HG03103 (cell line): ENCODE results near the gene ZNF598.

Experiments used
- ATAC-seq: cut with Tn5 transposase; IDR thresholded peaks from one replicate; pipeline ENCODE4 v1.9.1; 2021; ENCODE audit warnings: low read depth; ENCODE audit not compliant: unreplicated experiment

The ZNF598 gene

DNA sequence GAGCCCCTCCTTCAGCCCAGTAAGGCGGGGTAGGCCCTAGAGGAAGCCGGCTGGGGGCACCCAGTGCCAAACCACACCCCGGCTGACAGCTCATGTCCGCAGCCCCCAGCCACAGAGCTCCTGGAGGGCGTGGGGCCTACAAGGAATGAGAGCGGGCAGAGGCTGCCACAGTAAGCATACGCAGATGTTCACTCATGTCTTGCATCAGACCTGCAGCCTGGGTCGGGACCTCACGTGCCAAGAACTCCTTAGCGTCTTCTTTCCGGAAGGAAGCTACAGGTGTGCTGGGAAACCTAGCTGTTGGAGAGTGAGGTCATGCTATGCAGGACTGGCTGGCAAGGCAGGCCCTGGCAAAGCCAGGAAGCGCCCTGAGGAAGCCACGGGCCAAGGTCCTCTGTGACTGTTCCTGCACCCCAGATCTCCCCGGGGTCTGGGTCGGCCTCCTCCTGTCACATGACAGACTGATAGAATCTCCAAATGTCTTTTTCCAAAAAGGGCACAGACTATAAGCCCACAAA is 1.6 kb downstream of the ZNF598 start:
- ATAC-seq = no peak

DNA sequence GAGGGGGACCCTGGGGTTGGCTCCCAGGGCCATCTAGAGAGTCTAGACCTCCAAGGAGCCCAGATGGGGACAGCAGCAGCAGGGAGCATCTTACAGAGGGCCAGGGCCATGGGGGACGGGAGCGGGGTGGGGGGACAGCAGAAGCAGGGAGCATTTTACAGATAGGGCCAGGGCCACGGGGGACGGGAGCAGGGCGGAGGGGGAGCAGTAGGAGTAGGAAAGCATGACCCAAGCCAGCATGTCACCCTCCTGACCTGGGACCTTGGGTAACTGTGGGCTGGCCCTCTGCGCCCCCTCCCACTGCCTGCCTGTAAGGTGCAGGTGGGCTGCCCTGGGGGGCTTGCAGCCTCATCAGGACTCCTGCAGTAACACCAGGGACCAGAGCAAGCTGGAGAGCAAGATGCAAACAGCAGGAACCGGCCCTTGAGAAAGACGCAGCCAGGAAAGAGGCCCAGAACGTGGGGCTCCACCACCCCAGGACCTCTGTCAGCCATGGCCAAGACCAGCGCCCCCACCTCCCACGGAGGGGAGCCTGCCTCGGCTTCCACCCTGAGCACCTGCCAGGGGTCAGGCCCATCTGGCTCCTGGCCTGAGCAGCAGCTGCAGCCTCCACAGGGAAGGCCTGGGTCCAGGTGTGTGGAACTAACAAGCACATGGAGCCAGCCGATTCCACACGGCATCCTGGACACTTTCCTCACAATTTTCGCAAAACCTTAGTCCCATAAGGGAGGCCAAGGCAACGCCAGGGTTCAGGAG is 2.4 kb downstream of the ZNF598 start:
- ATAC-seq = no peak

DNA sequence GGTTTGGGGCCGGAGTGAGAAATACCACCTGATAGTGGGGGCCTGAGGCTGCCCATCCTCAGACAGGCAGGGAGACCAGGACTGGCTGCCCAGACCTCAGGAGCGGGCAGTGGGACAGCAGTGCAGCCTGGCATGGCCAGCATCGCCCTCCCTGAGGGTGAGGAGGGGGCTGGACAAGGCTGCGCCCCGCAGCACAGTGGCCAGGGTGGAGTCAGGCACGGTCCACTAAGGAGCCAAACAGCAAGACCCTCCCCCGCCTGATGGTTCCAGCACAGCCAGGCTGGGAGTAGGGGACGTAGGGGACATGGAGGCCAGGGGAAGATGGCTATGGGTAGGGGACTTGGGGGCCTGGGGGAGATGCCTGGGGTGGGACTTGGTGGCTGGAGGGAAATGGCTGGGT is 3.3 kb downstream of the ZNF598 start:
- ATAC-seq = no peak

DNA sequence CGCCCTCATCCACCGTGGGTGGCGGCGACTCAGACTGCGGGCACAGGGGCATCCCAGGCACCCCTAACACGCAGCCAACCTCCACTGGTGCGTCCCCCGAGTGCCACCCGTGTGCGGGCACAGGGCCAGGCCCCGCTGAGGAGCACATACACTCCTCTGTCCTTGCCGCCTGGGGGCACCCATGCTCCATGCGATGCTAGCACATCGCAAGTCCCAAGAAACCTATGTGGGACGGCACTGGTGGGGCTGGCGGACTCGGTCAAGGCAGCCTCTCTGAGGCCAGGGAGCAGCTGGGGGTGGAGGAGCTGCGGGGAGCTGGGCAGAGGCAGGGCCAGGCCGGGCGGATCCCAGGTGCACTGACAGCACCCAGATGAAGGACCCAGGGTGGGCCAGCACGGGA is 4.0 kb downstream of the ZNF598 start:
- no peak for ATAC-seq

DNA sequence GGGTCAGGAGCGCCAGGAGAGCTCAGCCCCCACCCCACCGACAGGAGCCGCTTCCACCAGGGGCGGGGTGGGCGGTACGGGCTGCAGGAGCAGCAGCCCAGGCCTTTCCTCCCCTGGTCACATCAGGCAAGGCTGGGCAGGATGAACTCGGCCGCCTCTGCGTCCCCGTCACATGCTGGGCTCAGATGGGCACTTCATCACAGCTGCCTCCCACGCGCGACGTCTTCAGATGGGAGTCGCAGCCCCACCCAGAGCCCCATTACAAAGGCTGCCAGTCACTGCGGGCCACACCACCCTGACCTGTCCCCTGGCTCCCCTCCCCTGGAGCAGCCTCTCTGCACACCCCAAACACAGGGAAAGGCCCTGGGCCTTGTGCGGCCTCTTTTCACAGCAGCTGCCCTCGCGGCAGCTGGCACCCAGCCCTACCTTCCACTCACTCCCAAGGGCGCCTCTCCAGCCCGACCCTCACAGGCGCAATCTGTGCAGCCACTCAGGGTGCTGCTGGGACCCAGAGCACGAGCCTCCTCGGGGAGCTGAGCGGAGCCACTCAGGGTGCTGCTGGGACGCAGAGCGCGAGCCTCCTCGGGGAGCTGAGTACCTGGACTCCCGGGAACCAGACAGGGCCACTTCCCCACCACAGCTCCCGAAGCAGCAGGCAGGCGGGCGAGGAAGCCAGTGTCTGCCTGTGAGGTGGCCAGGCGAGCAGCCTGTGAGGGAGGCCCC is 4.7 kb downstream of the ZNF598 start:
- ATAC-seq = no peak

DNA sequence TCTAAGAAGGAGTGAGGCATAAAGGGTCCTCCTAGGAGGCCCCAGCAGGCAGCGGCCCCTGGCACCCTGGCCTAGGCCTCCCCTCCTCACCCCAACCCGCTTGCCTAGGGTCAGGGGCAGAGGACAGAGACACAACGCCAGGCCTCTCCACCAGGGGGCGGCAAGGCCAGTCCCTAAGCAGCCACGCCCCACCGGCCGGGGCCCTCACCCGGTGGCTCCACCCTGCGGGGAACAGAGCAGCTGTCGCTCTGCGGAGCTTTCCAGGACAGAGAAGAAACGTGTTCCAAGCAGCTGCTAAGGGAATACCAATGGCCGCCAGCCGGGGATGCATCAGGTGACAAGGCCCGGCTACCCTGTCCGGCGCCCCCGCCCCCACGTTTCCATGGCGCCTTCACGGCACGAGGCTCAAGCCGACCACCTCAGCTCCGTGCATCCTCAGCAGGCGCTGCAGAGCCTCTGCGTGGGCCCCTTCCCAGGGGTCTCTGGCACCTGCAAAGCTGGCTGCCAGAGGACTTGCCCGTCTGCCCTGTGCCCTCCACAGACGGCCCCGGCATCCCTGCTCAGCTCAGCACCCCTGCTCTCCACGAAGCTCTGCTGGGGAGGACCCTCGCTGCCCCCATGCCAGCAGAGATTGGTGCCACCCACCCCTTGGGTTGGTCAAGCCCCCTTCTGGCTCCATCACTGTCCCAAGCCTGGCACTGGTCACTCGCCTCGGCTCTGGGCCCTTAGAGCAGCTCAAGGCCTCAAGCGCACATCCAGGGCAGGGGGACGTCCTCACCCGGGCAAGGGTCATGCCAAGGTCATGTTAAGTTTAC is 5.6 kb downstream of the ZNF598 start:
- ATAC-seq = peak; percentile 56

DNA sequence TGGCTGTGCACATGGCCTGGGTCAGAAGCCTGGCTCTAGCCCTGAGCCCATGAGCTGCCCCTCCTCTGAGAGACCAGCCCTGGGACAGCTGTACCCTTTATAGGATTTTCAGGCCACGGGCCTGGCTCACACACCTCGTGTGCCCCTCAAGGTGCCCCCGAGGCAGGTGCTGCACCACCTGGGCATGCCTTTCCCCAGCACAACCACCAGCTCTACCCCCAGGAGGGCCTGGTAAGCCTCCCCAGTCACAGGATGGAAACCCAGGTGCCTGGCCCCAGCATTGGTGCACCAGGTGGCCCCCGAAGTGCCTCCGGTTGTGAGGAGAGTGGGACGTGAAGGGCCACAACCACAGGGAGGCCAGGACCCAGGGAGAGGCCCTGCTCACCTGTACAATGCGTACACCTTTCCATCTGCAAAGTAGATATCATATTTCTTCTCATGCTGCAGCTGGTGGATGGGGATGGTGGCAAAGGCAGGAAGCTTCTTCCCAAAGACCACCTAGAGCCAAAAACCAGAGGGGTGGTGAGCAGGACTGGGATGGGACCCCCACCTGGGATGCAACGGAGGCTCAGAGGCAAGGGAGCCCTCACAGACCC is 6.3 kb downstream of the ZNF598 start:
- ATAC-seq = no peak

DNA sequence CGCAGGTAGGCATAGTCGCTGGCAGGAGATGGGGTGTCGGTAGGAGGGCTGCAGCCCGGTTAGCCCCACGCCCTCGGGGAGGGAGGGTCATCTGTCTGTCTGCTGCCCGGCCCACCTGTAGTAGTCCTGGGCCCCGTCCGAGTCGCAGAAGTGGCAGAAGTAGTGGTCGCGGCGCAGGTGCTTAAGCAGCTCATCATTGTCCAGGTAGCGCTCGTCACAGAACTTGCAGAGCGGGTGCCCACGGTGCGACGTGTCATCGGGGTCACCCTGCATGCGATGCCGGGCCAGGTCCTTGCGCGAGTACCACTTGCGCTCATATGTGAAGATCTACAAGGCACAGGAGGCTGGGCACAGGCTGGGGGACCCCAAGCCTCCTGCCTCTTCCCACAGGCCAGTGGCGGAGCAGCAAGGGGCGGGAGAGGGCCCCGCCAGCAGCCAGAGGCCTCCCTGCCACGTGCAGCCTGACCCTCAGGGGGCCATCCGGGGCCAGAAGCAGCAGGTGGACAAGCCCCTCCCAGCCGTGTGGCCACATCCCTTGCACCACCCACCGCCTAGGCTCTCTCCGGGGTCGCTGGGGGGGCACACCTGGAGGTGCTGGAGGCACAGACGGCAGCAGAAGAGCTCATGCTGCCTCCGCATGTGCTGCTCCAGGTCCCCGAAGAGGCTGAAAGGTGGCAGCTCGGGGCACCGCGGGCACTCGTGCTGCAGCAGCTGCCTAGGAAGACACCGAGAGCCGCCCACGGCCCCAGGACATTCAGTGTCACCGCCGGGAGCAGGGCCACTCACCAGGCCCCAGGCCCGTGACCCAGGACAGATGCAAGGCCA is 7.0 kb downstream of the ZNF598 start:
- no peak for ATAC-seq

DNA sequence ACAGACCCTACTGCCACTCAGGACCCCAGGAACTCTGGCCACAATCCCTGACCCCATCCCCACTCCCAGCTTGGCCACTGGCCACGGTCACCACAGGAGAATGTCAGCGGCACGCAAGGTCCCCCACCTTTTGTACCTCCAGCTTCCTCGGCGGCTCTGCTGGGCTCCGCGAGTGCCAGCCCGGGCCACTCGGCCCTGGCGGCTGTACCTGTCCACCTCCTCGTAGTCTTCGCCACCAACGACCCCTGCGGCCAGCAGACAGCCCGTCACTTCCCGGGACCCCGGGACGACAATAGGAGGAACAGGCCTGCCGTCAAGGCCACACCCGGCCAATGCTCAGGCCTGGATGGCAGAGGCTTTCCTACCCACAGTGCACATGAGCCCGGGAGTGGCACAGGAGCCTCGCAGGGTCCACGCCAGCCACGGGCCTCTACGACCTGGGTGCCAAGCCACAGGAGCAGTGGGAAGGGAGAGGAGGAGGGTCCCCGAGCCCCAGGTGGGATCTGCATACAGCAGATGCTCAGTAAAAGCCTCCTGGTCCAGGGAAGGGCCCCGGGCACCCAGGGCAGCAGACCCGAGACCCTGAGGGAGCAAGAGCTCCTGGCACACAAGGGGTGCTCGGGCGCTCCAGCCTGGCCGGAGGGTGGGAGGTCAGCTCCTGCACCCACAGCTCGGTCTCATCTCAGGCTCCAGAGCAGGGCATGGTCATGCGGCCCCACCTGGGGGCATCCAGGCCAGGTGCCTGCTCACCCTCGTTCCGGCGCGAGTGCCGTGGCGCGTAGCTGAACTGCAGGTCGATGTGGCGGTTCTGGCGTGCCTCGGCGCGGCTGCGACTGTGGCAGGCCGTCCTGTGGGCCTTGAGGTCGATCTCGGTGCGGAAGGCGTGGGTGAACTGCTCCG is 7.9 kb downstream of the ZNF598 start:
- no peak for ATAC-seq

DNA sequence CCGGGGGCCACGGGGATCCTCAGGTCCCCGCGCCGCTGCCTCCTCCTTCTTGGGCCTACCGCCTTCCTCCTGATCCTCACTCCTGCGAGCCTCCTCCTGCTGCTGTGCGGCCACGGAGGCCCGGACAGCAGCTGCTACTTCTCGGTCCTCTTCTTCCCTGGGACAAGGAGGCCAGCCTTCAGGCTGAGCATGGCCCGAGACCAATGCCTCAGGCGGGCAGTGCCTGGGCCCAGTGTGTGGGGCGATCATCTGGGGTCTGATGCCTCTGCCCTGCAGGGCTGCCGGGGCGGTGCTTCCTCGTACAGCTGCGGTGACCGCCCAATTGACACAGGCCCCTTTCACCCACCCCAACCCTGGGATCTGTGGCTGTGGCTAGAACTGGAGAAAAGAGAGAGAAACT is 8.6 kb downstream of the ZNF598 start:
- ATAC-seq = no peak

DNA sequence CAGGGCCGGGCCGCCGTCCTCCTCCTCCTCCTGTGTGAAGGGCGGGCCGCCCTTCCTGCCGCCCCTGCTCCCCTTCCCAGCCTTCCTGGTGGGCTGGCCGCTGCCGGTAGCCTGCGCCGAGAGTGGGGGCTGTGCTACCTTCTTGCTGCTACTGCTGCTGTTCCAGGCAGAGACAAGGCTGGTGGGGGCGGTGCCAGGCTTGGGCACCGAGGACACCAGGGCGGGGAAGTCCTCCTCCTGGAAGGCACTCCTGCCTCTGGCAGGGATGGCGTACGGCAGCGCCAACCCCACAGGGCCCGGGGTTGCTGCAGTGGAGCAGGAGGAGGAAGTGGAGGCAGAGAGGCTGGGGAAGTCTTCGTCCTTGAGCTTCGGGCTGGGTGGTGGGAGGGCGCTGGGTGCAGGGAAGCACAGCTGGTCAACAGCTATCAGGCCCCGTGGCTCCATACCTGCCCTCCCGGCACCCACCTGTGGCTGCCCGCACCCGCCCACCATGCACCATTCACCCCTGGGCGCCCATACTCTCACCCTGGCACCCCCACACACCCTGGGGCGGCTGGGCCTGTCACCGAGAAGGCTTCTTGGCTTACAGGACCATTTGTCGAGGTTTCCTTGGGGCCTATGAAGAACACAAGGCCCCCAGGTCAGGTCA is 9.6 kb downstream of the ZNF598 start:
- no peak for ATAC-seq

DNA sequence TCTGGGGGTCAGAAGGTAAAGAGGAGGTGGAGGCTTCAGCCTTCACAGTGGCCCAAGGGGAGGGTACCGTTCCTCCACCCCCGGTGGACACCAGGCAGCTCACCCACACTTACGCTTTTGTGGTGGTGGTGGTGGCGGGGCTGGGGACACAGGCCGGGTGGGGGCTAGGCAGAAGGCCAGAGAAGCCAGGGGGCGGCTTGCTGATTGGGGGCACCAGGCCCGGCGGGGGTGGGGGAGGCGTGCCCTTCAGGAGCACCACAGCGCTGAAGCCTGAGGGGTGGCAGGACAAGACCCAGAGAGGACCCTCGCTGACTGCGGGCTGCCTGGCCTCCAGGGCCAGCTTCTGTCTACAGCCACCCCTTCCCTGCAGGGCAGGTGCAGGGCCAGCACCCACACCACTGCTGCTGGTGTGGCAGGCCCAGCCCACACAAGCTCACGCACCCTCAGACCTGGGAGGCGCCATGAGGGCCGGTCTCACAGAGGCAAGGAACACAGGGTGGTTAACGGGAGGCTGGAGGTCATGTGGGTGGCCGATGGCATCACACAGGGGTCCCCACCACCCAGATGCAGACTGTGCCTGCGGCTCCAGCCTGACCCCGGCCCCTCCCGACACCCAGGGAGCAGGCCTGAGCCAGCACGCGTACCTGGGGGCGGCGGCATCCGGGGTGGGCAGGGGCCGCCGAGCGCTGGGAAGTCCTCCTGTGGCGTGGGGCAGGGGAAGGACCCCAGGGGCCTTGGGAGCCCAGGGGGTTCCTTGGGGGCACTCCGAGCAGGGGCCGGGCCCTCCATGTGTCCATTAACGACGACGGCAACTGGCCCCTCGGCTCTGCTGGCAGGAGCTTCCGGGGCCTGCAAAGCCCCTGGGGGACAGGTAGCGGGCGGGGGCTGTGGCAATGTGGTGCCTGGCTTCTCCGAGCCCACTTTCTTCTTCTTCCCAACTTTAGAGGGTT is 10.5 kb downstream of the ZNF598 start:
- no peak for ATAC-seq

DNA sequence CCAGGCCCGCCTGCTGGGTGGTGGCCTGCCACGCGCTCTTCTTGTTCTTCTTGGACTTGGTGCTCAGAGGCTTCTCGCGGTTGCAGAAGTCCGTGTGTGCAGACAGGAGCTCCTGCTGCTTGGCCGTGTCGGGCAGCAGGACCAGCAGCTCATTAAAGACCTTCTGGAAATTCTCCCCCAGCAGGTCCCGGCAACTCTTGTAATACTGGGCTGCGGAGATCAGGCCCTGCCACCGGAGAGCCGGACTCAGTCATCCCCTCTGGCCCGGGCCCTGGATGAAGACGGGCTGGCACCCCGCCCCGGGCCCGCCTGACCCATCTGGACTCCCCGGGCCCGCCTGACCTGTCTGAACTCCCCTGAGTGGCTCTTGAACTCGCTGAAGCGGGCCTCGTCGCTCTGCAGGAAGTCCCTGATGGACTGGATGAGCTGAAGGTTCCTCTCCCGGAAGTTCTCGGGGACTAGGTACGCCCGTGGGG is 11.2 kb downstream of the ZNF598 start:
- no peak for ATAC-seq

DNA sequence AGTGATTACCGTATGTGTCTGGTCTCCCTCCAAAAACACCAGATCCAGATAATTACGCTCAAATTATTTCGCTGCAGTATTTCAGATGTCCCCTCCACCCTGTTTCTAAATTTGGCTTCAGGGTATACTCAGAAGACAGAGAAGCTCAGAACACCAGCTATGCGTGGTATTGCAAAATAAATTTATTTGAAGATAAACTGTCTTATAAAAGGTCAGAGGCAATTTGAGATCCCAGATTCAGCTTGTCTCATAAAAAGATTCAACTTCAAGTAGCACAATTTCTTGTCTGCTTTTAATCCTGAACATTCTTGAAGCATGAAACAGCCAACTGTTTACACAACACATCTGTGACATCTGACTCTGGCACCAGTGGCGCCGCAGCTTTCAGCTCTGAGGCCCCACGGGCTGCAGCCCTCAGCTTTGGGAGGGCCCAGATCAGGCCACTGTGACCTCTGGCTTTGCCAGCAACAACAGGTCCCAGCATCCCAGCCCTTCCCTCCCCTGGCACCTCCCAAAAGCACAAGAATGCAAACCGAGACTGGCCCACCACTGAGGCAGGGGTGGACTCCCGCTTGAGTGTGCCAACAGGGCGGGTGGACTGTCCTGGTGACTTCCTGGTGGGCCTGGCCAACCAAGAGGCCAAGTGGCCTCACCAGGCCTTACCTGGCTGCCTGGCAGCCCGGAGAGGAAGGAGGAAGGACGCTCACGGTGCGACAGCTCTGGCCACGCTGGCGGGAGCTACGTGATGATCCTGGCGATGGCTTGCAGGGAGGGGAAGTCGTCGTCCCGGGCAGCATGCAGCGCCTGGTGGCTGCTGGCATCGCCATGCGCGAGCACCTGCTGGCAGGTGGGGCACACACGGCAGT is 11.9 kb downstream of the ZNF598 start:
- no peak for ATAC-seq

DNA sequence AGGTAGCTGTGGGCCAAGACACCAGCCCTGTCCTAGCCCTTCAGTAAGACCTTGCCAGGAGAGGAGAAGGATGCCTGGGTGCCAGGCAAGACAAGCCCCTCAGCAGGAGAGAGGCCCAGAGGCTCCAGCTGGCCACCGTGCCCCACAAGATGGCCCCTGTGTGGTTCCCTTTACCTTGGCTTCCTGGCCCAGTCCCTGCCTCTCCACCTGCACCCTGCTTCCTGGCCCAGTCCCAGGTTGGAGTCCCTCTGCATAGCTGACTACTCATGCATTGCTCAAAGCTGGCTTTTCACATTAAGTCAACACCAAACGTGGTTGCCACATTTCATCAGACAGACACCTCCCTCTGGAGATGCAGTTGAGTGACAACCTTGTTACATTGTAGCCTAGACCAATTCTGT is 15.9 kb downstream of the ZNF598 start:
- ATAC-seq = no peak

DNA sequence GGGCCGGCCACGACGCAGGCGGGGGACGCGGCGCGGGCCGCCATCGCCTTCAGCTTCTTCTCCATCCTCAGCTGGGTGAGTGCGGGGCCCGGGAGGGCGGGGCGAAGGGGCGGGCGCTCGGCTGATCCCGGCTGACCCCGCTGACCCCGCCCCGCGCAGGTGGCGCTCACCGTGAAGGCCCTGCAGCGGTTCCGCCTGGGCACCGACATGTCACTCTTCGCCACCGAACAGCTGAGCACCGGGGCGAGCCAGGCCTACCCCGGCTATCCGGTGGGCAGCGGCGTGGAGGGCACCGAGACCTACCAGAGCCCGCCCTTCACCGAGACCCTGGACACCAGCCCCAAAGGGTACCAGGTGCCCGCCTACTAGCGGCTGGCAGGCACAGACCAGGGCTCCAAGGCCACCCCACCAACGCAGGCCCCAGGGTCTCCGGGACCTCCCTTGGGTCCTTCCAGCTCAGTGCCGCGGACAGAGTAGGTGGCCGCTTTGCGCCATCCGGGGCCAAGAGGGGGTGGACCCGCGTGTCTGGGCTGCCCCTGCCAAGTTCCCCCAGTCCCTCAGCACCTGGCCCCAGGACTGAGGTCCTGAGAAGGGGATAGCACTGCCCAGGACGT is 16.8 kb downstream of the ZNF598 start:
- no peak for ATAC-seq
